CD8-positive, alpha-beta memory T cell (primary cell): ENCODE measurements around the gene GOLIM4. TPM values are rescaled to one million over a fixed set of nuclear protein-coding genes. Genes with fewer than 3 reads are reported as not detected.

Experiments used
- CTCF ChIA-PET: fragments of 350-600 bp; sonication (Branson Sonifier 250); formaldehyde crosslinking; loops from one replicate; lab custom pipeline; 2021; ENCODE audit warnings: antibody characterized with exemption; lab: Charles Lee
- POLR2A ChIA-PET: fragments of 350-600 bp; sonication (Branson Sonifier 250); formaldehyde crosslinking; loops from one replicate; lab custom pipeline; 2021; ENCODE audit warnings: antibody characterized with exemption; lab: Charles Lee
- DNase-seq, 5 donors: peaks; one replicate each; pipeline versions ENCODE4 v3.0.0 to v3.0.0-alpha.2; 2020 to 2022; ENCODE audit warnings: mixed read lengths in 1 of 5
- H3K27ac ChIP-seq: one replicate; pipeline ENCODE4 v1.7.0; 2013; ENCODE audit warnings: low read depth, mild to moderate bottlenecking, low read length, moderate library complexity
- H3K27me3 ChIP-seq: 2 replicates; pipeline ENCODE4 v1.7.0; 2013; ENCODE audit warnings: low read length, mild to moderate bottlenecking; ENCODE audit not compliant: insufficient read depth, poor library complexity, severe bottlenecking
- H3K36me3 ChIP-seq: 2 replicates; pipeline ENCODE4 v1.7.0; 2013; ENCODE audit warnings: mild to moderate bottlenecking, low read length, moderate library complexity; ENCODE audit not compliant: insufficient read depth
- H3K4me1 ChIP-seq: 2 replicates; pipeline ENCODE4 v1.7.0; 2013; ENCODE audit warnings: mild to moderate bottlenecking, low read length, moderate library complexity; ENCODE audit not compliant: insufficient read depth
- H3K4me3 ChIP-seq: 2 replicates; pipeline ENCODE4 v1.7.0; 2013; ENCODE audit warnings: mild to moderate bottlenecking, low read length
- H3K9me3 ChIP-seq: 2 replicates; pipeline ENCODE4 v1.7.0; 2013; ENCODE audit warnings: mild to moderate bottlenecking, low read length
- H3K27ac Mint-ChIP-seq, 8 donors: one replicate each; pipeline ENCODE4 v1.8.0; 2020 to 2021; ENCODE audit warnings: mixed read lengths in 8 of 8, mild to moderate bottlenecking in 6 of 8, inconsistent platforms in 3 of 8, moderate library complexity in 3 of 8
- H3K27me3 Mint-ChIP-seq, 2 donors: one replicate each; pipeline ENCODE4 v1.8.0; 2020 to 2021; ENCODE audit warnings: mixed read lengths in 2 of 2, mild to moderate bottlenecking in 1 of 2, moderate library complexity in 1 of 2
- H3K36me3 Mint-ChIP-seq, 3 donors: one replicate each; pipeline ENCODE4 v1.8.0; 2020 to 2021; ENCODE audit warnings: mixed read lengths in 3 of 3, inconsistent platforms in 1 of 3, mild to moderate bottlenecking in 1 of 3
- H3K4me1 Mint-ChIP-seq, 3 donors: one replicate each; pipeline ENCODE4 v1.8.0; 2020 to 2021; ENCODE audit warnings: mixed read lengths in 3 of 3, inconsistent platforms in 1 of 3, mild to moderate bottlenecking in 1 of 3
- H3K4me3 Mint-ChIP-seq, 7 donors: one replicate each; pipeline ENCODE4 v1.8.0; 2020 to 2021; ENCODE audit warnings: mixed read lengths in 7 of 7, mild to moderate bottlenecking in 6 of 7, moderate library complexity in 4 of 7, inconsistent platforms in 2 of 7
- H3K9me3 Mint-ChIP-seq, 5 donors: one replicate each; pipeline ENCODE4 v1.8.0; 2020 to 2022; ENCODE audit warnings: mixed read lengths in 5 of 5, mild to moderate bottlenecking in 3 of 5, moderate library complexity in 2 of 5, inconsistent platforms in 1 of 5
- polyA plus RNA-seq: library from polyadenylated mRNA; unstranded; fragments of 300-500 nt; fragmentation: Illumina TruSeq; gene quantifications from one replicate; pipeline ENCODE4 v1.2.3, GENCODE V29; 2021
- total RNA-seq, 2 experiments: library from RNA; stranded (reverse); gene quantifications; one replicate each; pipeline ENCODE4 v1.2.3, GENCODE V29; 2021

GOLIM4 gene
- total and polyA plus RNA-seq, 3 experiments from 2014 or later = 1.3 to 7.3 (median 7.2) TPM

DNA sequence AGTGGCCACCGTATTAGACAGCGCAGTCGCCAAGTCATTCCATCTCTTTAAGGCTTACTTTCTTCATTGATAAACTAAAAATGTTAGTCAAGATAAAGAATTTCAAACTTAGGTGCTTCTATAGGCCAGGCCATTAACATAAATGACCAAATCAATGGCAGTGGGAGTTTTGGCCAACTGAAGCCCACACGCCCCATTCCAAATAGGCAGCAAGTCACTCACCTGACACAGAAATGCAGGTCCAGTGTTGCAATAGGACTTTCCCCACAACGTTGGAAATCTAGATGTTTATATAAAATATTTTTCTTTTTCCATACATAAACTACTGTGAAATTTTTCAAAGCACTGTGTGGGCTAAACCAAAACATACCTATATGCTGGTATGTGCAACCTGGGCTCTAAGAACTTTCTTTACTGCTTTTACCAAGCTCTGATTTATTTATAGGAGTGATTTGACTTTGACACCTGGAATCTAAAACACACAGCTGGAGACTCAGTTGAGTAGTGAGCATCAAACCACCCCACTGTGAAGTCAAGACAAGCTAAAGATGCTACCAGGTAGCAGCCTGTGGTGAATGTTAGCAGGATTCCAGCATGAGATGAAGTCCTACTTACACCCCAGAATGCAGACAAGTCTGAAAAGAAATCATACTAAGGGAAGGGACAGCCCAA lies 15.1 kb downstream of the GOLIM4 start:
- Histone ChIP-seq H3K36me3 (no peaks in the 10 kb centered on the region), H3K4me1 (no peaks in the 10 kb centered on the region), H3K27ac (no peak overlapping the region), H3K27me3 (no peaks in the 10 kb centered on the region), H3K4me3 (no peak overlapping the region), H3K9me3 (no peaks in the 10 kb centered on the region)
- Mint-ChIP-seq H3K27ac (no peak overlapping the region), H3K4me1 (no peaks in the 10 kb centered on the region), H3K9me3 (peaks cover 0 to 3% (median 0%) of the 10 kb centered on the region in 5 donors), H3K36me3 (no peaks in the 10 kb centered on the region), H3K27me3 (no peaks in the 10 kb centered on the region), H3K4me3 (no peak overlapping the region)
- POLR2A ChIA-PET = no interaction called here
- CTCF ChIA-PET = no interaction called here
- DNase-seq = no peak

GRCh38 chr3:168080022-168080421 lies 15.7 kb downstream of the GOLIM4 start:
- Histone ChIP-seq H3K27me3 (no peaks in the 10 kb centered on the region), H3K4me3 (no peak overlapping the region), H3K36me3 (no peaks in the 10 kb centered on the region), H3K27ac (no peak overlapping the region), H3K4me1 (no peaks in the 10 kb centered on the region), H3K9me3 (no peaks in the 10 kb centered on the region)
- Mint-ChIP-seq H3K27me3 (no peaks in the 10 kb centered on the region), H3K4me1 (no peaks in the 10 kb centered on the region), H3K9me3 (peaks cover 0 to 3% (median 0%) of the 10 kb centered on the region in 5 donors), H3K27ac (no peak overlapping the region), H3K4me3 (no peak overlapping the region), H3K36me3 (no peaks in the 10 kb centered on the region)
- CTCF ChIA-PET = no interaction called here
- no peak for DNase-seq
- POLR2A ChIA-PET = no interaction called here

DNA sequence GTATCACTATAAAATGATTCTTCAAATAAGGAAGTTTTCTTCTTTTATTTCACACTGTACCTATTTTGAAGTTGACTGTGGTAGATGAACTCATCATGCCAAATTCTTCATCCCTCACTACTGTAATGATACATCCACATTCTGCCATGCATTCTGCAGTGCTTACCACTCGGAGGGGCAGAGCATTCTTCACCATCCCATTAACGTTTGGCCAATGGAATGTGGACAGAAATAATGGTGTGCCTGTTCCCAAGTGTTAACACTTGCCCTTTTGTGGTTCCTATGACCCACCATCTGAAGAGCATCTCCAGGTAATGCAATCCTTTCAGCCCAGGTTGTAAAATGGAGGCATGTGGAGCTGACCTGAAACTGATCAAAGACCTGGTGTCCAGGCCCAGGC lies 18.6 kb downstream of the GOLIM4 start:
- H3K9me3 Mint-ChIP-seq = no peaks in the 10 kb centered on the region
- H3K36me3 Mint-ChIP-seq = no peaks in the 10 kb centered on the region
- no peaks in the 10 kb centered on the region for H3K4me1 Mint-ChIP-seq
- Histone ChIP-seq H3K36me3 (no peaks in the 10 kb centered on the region), H3K27me3 (no peaks in the 10 kb centered on the region), H3K4me3 (no peak overlapping the region), H3K4me1 (no peaks in the 10 kb centered on the region), H3K27ac (no peak overlapping the region), H3K9me3 (no peaks in the 10 kb centered on the region)
- H3K27ac Mint-ChIP-seq = no peak overlapping the region
- ChIA-PET CTCF (no interaction called here), POLR2A (no interaction called here)
- DNase-seq = no peak
- H3K27me3 Mint-ChIP-seq = no peaks in the 10 kb centered on the region
- no peak overlapping the region for H3K4me3 Mint-ChIP-seq

DNA sequence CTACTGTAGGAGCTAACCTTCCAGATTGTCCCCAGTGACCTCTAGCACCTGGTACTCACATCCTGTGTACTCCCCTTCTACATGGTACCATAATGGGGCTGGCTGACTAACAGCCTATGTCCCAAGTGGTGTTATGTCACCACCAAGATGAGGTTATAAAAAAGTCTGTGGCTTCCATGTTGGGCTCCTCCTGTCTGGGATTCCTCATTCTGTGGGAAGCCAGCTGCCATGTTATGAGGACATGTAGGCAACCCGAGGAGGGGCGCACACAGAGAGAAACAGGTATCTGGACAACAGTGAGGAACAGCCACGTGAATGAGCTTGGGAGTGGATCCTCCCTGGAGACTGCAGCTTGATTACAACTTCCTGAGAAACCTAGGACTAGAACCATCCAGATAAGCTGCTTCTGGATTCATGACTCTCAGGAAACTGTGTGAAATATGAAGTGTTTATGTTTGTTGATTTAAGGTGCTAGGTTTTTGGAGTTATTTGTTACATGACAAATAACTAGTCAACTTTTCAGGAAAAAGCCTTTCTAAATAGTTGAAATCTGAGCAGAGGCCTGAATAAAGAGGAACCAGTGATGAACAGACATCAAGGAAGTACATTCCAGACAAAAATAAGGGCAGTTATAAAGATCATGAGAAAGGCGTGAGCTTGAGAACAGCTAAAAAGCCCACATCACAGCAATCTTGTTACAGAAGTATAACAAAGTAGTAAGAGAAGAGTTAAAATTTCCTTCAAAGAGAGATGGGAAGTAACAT lies 21.7 kb downstream of the GOLIM4 start:
- H3K4me3 Mint-ChIP-seq = no peak overlapping the region

DNA sequence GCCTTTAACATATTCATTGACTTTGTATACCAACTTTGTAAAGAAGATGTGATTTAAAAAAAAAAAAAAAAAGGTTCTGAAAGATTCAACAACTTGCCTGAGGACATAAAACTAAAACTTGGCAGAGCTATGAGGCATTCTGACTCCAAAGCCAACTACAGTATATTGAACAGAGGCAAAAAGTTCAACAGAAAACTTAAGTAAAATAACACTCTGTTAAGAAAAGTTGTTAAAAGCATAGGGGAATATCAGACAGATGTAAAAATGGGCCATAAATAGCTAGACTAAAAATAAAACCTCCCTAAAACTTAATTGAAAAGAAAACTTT lies 23.4 kb downstream of the GOLIM4 start:
- Mint-ChIP-seq H3K27me3 (no peaks in the 10 kb centered on the region), H3K27ac (peak overlapping the region in 1 of 8 donors; percentile 73), H3K4me3 (no peak overlapping the region), H3K36me3 (no peaks in the 10 kb centered on the region), H3K9me3 (no peaks in the 10 kb centered on the region), H3K4me1 (no peaks in the 10 kb centered on the region)
- ChIA-PET POLR2A (no interaction called here), CTCF (no interaction called here)
- DNase-seq = no peak
- Histone ChIP-seq H3K27ac (no peak overlapping the region), H3K9me3 (no peaks in the 10 kb centered on the region), H3K27me3 (no peaks in the 10 kb centered on the region), H3K4me1 (no peaks in the 10 kb centered on the region), H3K36me3 (no peaks in the 10 kb centered on the region), H3K4me3 (no peak overlapping the region)

More for the DNA sequence above, 21.7 kb downstream of the GOLIM4 start:
- H3K36me3 ChIP-seq = no peaks in the 10 kb centered on the region
- no peaks in the 10 kb centered on the region for H3K4me1 Mint-ChIP-seq
- no peaks in the 10 kb centered on the region for H3K27me3 Mint-ChIP-seq
- H3K9me3 Mint-ChIP-seq = no peaks in the 10 kb centered on the region
- H3K27ac Mint-ChIP-seq = no peak overlapping the region
- ChIA-PET CTCF (no interaction called here), POLR2A (no interaction called here)
- H3K9me3 ChIP-seq = no peaks in the 10 kb centered on the region
- H3K4me1 ChIP-seq = no peaks in the 10 kb centered on the region
- no peak overlapping the region for H3K27ac ChIP-seq
- no peaks in the 10 kb centered on the region for H3K36me3 Mint-ChIP-seq
- H3K27me3 ChIP-seq = no peaks in the 10 kb centered on the region
- H3K4me3 ChIP-seq = no peak overlapping the region
- DNase-seq = no peak

DNA sequence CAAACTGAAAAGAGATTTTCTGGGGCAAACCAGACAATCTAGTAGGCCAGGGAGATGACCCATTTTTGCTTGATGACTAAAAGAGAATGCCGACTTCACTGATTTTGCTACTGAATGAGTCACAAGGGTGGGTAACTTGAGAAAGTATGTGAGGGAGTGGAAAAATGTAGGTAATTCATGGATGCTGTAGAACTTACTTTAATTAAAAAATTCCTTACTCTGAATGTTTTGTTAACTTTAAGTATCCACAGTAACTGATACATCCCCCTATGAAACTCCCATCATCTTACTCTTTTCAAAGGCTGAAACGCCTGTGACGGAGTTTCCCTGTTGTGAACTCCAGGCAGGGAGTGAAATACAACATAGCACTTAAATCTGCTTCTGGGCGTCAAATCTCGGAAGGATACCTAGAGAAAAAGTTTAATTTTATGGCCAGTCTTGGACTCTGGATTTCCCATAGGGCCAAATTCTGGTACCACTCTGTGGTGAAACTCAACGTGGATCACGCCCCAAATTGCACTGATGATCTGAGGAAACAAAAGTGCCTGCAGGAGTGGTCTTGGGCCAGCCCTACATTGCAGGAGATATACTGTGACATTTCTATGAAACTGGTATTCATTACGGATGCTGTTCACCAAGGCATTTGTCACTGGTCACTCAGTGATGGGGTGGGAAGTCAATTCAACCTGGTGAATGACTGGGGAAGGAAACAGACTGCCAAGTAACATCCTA lies 24.0 kb downstream of the GOLIM4 start:
- Histone ChIP-seq H3K4me1 (no peaks in the 10 kb centered on the region), H3K27me3 (no peaks in the 10 kb centered on the region), H3K27ac (no peak overlapping the region), H3K4me3 (no peak overlapping the region), H3K9me3 (no peaks in the 10 kb centered on the region), H3K36me3 (no peaks in the 10 kb centered on the region)
- H3K4me1 Mint-ChIP-seq = no peaks in the 10 kb centered on the region
- CTCF ChIA-PET = no interaction called here
- H3K9me3 Mint-ChIP-seq = no peaks in the 10 kb centered on the region
- POLR2A ChIA-PET = no interaction called here
- no peaks in the 10 kb centered on the region for H3K36me3 Mint-ChIP-seq
- DNase-seq = no peak
- no peaks in the 10 kb centered on the region for H3K27me3 Mint-ChIP-seq
- H3K4me3 Mint-ChIP-seq = no peak overlapping the region
- H3K27ac Mint-ChIP-seq = no peak overlapping the region

DNA sequence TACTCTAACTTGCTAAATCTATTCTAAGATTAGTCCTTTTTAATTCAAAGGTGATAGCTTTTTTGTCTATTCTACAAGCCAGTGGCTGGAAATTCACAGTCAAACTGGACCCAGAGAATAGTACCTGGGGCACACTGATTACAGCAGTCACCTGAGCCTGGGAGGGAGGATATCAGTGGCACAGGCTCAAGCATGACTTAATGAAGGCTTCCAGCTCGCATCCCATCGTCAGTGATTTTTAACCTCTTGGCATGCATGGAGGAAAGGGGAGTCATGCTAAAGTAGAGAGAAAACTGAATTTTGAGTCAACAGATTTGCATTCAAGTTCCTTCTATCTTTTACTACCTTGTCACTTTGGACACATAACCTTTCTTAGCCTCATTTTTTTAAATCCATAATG lies 24.8 kb downstream of the GOLIM4 start:
- H3K27me3 Mint-ChIP-seq = no peaks in the 10 kb centered on the region
- H3K9me3 Mint-ChIP-seq = no peaks in the 10 kb centered on the region
- H3K36me3 Mint-ChIP-seq = no peaks in the 10 kb centered on the region
- ChIA-PET POLR2A (no interaction called here), CTCF (no interaction called here)
- H3K4me3 Mint-ChIP-seq = no peak overlapping the region
- no peak overlapping the region for H3K27ac ChIP-seq
- no peaks in the 10 kb centered on the region for H3K36me3 ChIP-seq
- DNase-seq = no peak
- H3K9me3 ChIP-seq = no peaks in the 10 kb centered on the region
- H3K4me1 Mint-ChIP-seq = no peaks in the 10 kb centered on the region
- no peaks in the 10 kb centered on the region for H3K4me1 ChIP-seq
- no peaks in the 10 kb centered on the region for H3K27me3 ChIP-seq
- no peak overlapping the region for H3K27ac Mint-ChIP-seq
- H3K4me3 ChIP-seq = no peak overlapping the region

DNA sequence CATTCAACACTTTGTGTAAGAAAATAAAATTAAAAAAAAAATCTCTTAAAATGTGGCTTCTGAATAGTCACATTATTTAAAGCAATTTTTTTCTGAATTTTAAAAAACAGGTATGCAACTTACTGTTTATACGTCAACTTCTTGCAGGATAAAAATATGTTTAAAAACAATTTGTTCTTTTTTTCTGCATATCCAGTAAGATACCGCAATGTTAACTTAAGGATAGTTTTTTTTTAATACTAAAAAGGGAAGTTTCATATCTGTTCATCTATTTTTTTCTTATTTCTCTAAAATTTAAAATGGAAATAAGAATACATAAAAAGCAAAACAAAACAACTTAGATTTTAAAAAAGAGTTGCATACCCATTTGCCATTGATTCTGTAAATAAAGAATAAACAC lies 27.4 kb downstream of the GOLIM4 start:
- Mint-ChIP-seq H3K9me3 (no peaks in the 10 kb centered on the region), H3K27ac (no peak overlapping the region), H3K36me3 (no peaks in the 10 kb centered on the region), H3K4me1 (no peaks in the 10 kb centered on the region), H3K4me3 (no peak overlapping the region), H3K27me3 (no peaks in the 10 kb centered on the region)
- no peak for DNase-seq
- ChIA-PET CTCF (no interaction called here), POLR2A (no interaction called here)
- no peaks in the 10 kb centered on the region for H3K9me3 ChIP-seq
- no peaks in the 10 kb centered on the region for H3K4me1 ChIP-seq
- no peaks in the 10 kb centered on the region for H3K27me3 ChIP-seq
- H3K4me3 ChIP-seq = no peak overlapping the region
- no peak overlapping the region for H3K27ac ChIP-seq
- H3K36me3 ChIP-seq = no peaks in the 10 kb centered on the region
